Panc1 (cell line): Measurements from ENCODE around the gene PIP5K1A. TPM values are rescaled to one million over a fixed set of nuclear protein-coding genes. Genes with fewer than 3 reads are reported as not detected.

Source experiments
- ATAC-seq: fragments of 200-7000 bp; cut with Tn5 transposase; 2 replicates; pipeline ENCODE4 v1.9.1; 2020; ENCODE audit warnings: mild to moderate bottlenecking, moderate library complexity
- BruUV-seq: library from RNA; stranded (reverse); fragments of 400-500 nt; replicated peaks from 2 replicates; lab custom pipeline; 2021; lab: Mats Ljungman, UMichigan
- CTCF ChIA-PET: fragments of 300-600 bp; sonication (Branson Sonifier 250); formaldehyde crosslinking; loops from one replicate; lab custom pipeline; 2022; ENCODE audit warnings: antibody characterized with exemption; lab: Charles Lee
- POLR2A ChIA-PET: fragments of 300-600 bp; sonication (Branson Sonifier 250); formaldehyde crosslinking; loops from one replicate; lab custom pipeline; 2022; ENCODE audit warnings: antibody characterized with exemption; lab: Charles Lee
- DNase-seq: peaks from one replicate; pipeline ENCODE4 v3.0.0-alpha.2; 2010; ENCODE audit warnings: low read depth, low spot score
- H3K27ac ChIP-seq: 2 replicates; pipeline ENCODE4 v1.5.1; 2011; ENCODE audit warnings: mild to moderate bottlenecking, low read length, inconsistent platforms
- H3K27me3 ChIP-seq: fragments of 200-500 bp; sonication (Bioruptor generic); 2 replicates; pipeline ENCODE4 v1.6.0; 2014; ENCODE audit warnings: low read length, inconsistent platforms; ENCODE audit not compliant: control insufficient read depth, insufficient read depth
- H3K36me3 ChIP-seq: fragments of 200-500 bp; sonication (Bioruptor generic); 2 replicates; pipeline ENCODE4 v1.5.1; 2014; ENCODE audit warnings: inconsistent platforms, mild to moderate bottlenecking, low read length, moderate library complexity; ENCODE audit not compliant: control insufficient read depth, insufficient read depth
- H3K4me1 ChIP-seq: 2 replicates; pipeline ENCODE4 v1.5.1; 2011; ENCODE audit warnings: inconsistent platforms, mild to moderate bottlenecking, low read length, moderate library complexity; ENCODE audit not compliant: control insufficient read depth, insufficient read depth
- H3K4me3 ChIP-seq, 2 experiments: 2 replicates each; pipeline ENCODE4 v1.5.1; 2011 to 2012; ENCODE audit warnings: low read depth in 2 of 2, low read length in 2 of 2, mild to moderate bottlenecking in 2 of 2, inconsistent platforms in 1 of 2, moderate library complexity in 1 of 2
- H3K9me3 ChIP-seq: fragments of 200-500 bp; sonication (Bioruptor generic); 2 replicates; pipeline ENCODE4 v1.5.1; 2014; ENCODE audit warnings: low read depth, mild to moderate bottlenecking, inconsistent platforms, low read length, moderate library complexity; ENCODE audit not compliant: control insufficient read depth, insufficient read depth
- CTCF ChIP-seq: fragments of 450-650 bp; IDR thresholded peaks from 2 replicates; pipeline ENCODE4 v1.5.1; 2017; ENCODE audit warnings: mild to moderate bottlenecking
- POLR2AphosphoS5 ChIP-seq: IDR thresholded peaks from 2 replicates; pipeline ENCODE4 v1.6.1; 2012; ENCODE audit warnings: mild to moderate bottlenecking, low read depth, low read length, moderate library complexity
- REST ChIP-seq, 2 experiments: IDR thresholded peaks; 2 replicates each; pipeline ENCODE4 v1.6.1; 2011 to 2012; ENCODE audit warnings: low read depth in 2 of 2, control low read depth in 1 of 2, low read length in 1 of 2, mild to moderate bottlenecking in 1 of 2, moderate library complexity in 1 of 2; ENCODE audit not compliant: insufficient read depth in 1 of 2
- SIN3A ChIP-seq: IDR thresholded peaks from 2 replicates; pipeline ENCODE4 v1.6.1; 2012; ENCODE audit warnings: low read depth, mild to moderate bottlenecking, low read length, moderate library complexity, borderline replicate concordance; ENCODE audit not compliant: insufficient read depth
- TCF7L2 ChIP-seq: IDR thresholded peaks from 2 replicates; pipeline ENCODE4 v1.6.1; 2011; ENCODE audit warnings: mild to moderate bottlenecking, low read depth, low read length, inconsistent platforms
- in situ Hi-C: cut with HindIII; loops from 2 replicates; pipeline ENCODE4 v1.10.0; 2016; ENCODE audit warnings: low sequenced_read_pairs, low pct_unique_long_range_greater_than_20kb
- intact Hi-C: fragments of 100-400 bp; cut with micrococcal nuclease; formaldehyde crosslinking; loops from one replicate; pipeline ENCODE4 v1.10.0; 2022; ENCODE audit not compliant: unreplicated experiment
- total RNA-seq: library from RNA; stranded (reverse); gene quantifications from one replicate; pipeline ENCODE4 v1.2.1, GENCODE V29; 2021; ENCODE audit not compliant: unreplicated experiment

PIP5K1A gene
- total RNA-seq, 1 experiment from 2014 or later = 78.9 TPM

GRCh38 chr1:151282883-151283725, 84.8 kb downstream of the PIP5K1A start:
- in situ Hi-C loops (no loop called here), intact Hi-C loops (no loop called here)
- Histone ChIP-seq H3K36me3 (peaks cover 5% of the 10 kb centered on the region; the same call in 1 of the 2 replicates), H3K4me3 (peak overlapping the region; percentile 93 to 95), H3K9me3 (no peaks in the 10 kb centered on the region), H3K4me1 (peaks cover 14% of the 10 kb centered on the region), H3K27me3 (no peaks in the 10 kb centered on the region), H3K27ac (peak overlapping the region; percentile 89)
- TF ChIP-seq TCF7L2 = no peak
- no peak for TF ChIP-seq SIN3A
- TF ChIP-seq REST (IDR thresholded peaks at IDR 0.05; ENCODE audit: insufficient read depth in 1 of 2, low read depth in 2 of 2, low read length in 1 of 2) = no peak
- TF ChIP-seq POLR2AphosphoS5 = no peak
- TF ChIP-seq CTCF = no peak
- CTCF ChIA-PET = interaction anchor here (1.2 kb wide), 1 partner anchor 18 kb away, joined by 4 read pairs; no protein-coding TSS in a partner anchor
- POLR2A ChIA-PET = interaction anchor here (0.5 kb wide), 1 partner anchor 36 kb away, joined by 3 read pairs; no protein-coding TSS in a partner anchor
- no TSS peak for BruUV-seq
- peak; percentile 4; the same call in 1 of the 2 replicates for ATAC-seq
- no peak for DNase-seq

- in situ Hi-C loops = no loop called here
- Histone ChIP-seq H3K9me3 (no peaks in the 10 kb centered on the region), H3K4me1 (peaks cover 14% of the 10 kb centered on the region), H3K4me3 (peak overlapping the region in 1 of 2 experiments; percentile 95; a peak in 2 of 4 replicates), H3K27me3 (no peaks in the 10 kb centered on the region), H3K27ac (no peak overlapping the region; the same call in 1 of the 2 replicates), H3K36me3 (peaks cover 5% of the 10 kb centered on the region; the same call in 1 of the 2 replicates)
- no TSS peak for BruUV-seq
- DNase-seq = no peak
- ATAC-seq = no peak
- ChIA-PET CTCF (no interaction called here), POLR2A (interaction anchor here (0.5 kb wide), 1 partner anchor 35 kb away, joined by 3 read pairs; no protein-coding TSS in a partner anchor)
- TF ChIP-seq POLR2AphosphoS5 (no peak), REST (IDR thresholded peaks at IDR 0.05; ENCODE audit: insufficient read depth in 1 of 2, low read depth in 2 of 2, low read length in 1 of 2) (no peak), CTCF (no peak), TCF7L2 (no peak), SIN3A (no peak)
- intact Hi-C loops = no loop called here
Measured at GRCh38 chr1:151284013-151284577, 85.7 kb downstream of the PIP5K1A start.
